ENCODE measurements around the gene SH3RF2.
"Not testable (repeated sequence)": the region's sequence is repeated elsewhere in the genome, so short reads cannot be mapped to it uniquely, and the experiment has no call there.

Gene SH3RF2

DNA sequence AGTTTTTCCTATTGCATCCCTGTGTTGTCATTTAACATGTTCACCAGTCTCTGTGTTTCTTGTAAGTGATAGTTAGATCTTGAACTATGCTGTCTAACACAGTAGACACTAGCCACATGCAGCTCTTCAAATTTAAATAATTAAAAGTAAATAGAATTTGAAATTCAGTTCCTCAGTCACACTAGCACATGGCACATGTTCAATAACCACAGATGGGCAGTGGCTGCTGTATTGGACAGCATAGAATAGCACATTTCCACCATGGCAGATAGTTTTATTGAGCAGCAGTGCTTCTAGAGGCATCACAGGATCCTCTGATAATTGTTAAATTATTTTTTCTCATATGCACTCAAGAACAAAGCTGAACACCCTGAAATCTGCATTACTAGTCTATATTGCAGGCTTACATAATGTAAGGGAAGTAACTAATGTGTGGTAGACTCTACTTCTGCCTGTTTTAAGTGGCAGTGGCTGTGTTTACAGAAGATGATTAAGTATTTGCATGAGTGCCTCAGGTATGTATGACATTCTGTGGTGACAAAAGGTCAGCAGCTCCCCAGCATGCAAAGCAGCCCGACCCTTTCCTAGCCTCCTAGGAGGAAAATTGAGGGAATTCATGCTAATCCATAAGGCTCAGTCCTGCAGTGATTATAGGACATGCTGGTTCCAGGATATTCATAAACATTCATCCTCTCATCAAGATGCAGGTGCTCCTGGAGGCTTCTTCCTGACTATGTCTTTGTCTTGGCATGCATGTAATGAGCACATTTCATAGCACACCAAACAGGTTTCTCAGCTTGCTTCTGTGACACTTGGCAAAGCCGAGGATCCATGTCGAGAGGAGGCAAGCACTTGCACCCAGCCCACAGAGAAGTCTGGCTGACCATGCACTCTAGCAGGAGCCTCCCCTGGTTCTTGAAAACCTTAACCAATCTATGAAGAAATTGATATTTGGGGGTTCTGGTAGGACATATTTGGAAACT, 45.5 kb downstream of the SH3RF2 start:
- no peak for DNase-seq

DNA sequence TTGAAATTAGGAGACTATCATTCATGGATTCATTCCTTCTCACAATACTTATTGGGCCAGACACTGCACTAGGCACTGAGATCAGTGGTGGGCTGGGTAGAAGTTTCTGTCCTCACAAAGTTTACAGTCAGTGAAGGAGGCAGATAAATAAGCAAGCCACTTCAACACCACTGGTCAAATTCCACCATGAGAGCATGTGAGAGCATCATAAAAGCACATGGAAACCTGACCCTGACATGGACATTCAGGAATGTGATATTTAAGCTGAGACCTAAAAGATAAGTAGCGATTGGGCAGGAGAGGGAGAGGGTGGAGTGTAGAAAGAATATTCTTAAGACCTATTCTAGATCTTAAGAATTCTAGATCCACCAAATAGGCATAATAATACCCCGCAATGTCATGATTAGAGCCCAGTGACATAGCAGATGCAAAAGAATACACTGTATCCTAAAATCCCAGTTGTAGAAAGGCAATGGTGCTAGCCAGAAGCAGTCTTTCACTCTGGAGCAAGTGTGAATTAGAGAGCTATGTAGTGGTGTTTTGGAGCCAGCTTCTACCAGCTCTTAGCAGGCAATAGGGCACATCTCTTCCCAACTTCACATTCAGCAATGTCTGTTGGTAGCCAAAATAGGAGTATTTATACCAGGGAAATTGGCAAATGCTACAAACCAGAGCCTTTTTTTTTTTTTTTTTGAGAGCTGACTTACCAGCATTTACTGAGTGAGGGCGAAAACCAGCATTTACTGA, 46.4 kb downstream of the SH3RF2 start:
- no peak for DNase-seq

DNA sequence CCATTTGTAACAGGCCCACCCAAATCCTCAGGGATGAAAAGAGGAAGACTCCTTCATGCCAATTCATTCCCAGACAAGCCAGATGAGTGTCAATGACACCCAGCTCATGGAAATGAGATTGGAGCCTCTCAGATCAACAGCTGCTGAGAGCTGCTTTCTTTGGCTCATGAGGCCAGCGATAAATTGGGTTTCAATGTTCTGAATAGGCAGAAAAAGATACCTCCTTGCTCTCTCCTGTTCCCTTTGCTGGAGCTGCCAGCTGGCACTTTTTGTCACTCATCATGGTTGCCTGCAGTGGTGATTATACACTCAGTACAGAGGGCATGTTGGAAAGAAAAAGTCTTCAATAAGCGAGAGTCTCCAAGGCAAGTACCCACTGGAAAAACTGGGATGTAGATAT, 47.1 kb downstream of the SH3RF2 start:
- no peak for DNase-seq

DNA sequence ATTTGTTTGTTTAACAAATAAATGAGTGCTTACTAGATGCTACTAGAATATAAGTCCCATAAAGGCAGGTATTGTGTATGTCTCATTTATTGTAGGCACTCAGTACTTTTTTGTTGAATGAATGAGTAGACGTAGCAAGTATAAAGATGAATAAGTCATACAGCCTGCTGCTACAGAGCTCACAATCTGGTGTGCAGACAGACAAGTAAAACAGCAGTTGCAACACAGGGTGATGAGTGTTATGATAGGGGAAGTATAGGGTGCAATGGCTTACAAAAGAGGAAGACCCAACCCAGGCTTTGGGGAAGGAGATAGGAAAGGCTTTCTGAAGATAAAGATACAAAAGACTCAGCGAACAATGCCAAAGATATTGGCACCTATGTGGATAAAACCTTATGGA, 47.7 kb downstream of the SH3RF2 start:
- no peak for DNase-seq

DNA sequence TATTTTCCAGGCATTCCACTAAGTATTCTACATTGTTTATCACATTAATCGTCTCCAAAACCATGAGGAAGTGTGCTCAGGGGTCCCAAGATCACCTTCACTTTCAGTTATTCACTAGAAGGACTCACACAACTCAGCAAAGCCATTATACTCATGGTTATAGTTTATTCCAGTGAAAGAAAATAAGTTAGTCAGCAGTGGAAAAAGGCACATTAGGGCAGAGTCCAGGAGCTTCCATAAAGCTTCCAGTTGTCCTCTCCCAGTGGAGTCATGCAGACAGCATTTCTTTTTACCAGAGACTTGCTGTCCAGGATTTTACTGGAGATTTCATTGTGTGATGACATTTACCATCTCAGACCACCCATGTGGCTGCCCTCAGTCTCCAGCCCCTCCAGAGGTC, 51.5 kb downstream of the SH3RF2 start:
- no peak for DNase-seq

DNA sequence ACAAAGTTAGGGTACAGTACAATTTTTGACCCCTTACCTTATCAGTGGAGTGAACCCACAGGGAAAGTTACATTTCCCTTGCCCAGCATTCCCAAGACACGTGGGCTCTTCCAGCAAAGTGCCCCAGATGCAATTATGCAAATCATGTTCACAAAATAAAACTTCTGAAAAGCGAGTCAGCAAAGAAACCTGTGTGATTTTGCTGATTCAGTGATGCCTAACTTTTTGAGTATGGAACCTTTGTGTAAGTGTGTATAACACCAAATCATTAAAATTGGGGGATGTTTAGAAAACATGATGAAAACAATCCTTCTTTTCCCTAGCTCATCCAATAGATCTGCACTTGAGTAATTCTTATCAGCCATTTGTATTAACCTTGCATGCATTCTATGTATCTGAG, 52.6 kb downstream of the SH3RF2 start:
- no peak for DNase-seq

DNA sequence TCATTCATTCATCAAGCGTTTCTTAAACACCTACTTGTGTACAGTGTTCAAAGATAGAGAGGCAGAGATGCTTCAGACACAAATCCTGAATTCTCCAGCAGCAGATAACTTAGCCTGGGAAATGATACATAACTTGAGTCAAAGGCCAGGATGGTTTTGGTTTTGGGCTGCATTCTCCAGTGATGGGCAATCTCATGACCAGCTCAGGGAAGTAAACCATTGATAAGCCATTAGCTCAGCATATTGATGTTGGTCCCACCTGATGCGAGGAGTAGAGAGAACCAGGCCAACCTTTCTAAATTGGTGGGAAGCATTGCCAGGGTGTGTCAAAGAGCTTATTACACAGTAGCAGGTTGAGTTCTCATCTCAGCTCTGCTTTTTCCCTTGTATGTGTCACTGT, 53.0 kb downstream of the SH3RF2 start:
- no peak for DNase-seq

DNA sequence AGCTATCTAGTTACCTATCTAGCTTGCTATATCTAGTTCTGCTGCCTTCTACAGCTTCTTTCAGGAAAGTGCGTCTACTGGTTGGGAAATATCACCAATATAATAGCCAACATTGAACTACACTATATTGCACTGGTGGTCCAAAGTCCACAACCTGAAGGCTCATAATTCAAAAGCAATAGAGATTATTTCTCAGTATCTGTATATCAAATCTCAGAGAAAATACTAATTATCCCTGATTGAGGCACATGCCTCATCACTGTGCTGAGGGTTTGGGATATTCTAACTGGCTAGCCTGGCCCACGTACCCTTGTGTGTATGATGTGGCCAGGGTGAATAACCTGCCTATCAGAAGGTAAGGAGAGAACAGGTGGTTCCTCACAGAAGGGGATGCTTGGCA, 53.8 kb downstream of the SH3RF2 start:
- no peak for DNase-seq

DNA sequence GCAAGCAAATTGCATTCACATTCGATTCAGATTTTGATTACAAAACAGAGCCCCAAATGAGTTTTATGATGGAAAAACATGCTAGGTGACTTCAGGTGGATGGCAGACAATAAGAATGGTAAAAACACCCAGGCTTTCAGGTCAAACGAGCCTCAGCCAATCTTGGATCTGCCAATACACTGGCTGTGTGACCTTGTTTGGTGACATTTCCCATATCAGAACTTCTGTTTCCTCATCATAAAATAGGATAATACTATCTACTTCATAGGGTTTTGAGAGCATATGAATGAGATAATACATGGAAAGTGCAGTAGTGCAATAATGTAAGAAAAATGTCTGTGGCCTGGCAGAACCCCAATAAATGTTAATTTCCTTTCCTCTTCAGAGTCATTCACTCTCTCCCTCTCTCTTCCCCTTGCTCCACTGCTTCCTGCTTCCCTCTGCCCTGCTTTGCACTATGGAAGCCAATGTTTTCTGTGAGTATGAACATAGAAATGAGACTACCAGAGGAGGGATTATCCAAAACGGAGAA, 54.7 kb downstream of the SH3RF2 start:
- no peak for DNase-seq

DNA sequence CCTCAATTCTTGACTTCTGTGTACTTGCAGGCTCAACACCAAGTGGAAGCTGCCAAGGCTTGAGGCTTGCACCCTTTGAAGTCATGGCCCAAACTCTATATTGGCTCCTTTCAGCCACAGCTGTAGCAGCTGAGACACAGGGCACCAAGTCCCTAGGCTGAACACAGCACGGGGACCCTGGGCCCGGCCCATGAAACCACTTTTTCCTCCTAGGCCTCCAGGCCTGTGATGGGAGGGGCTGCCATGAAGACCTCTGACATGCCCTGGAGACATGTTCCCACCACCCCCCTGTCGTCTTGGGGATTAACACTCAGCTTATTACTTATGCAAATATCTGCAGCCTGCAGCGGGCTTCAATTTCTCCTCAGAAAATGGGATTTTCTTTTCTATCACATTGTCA, 57.2 kb downstream of the SH3RF2 start:
- not testable (repeated sequence) for DNase-seq

DNA sequence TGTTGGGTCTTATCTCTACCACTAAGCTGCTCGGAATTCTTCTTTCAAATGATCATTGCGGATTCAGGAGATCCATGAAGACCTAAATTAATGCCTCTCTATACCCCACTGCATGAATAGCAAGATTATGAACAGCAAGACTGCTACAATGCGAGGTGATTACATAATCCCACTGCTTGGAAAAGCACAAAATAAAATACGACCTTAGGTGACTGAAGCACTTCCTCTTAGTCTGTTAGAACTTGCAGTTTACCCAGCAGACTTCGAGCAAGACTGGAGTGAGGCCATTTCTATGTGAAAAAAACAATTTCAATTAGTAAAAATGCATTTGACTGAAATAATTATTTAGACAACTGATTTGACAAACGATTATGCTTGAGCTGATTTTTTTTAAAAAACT, 59.8 kb downstream of the SH3RF2 start:
- no peak for DNase-seq

DNA sequence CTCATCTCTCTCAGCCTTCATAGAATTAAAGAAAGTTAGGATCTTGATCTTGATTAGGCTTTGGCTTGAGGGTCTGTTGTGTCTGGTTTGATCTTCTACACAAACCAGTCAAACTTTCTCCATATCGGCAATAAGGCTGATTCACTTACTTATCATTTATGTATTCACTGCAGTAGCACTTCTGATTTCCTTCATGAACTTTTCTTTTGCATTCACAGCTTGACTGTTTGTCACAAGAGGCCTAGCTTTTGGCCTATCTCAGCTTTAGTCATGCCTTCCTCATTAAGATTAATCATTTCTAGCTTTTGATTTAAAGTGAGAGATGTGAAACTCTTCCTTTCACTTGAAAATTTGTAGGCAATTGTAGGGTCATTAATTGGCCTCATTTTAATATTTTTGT, 62.8 kb downstream of the SH3RF2 start:
- DNase-seq, result no peak

DNA sequence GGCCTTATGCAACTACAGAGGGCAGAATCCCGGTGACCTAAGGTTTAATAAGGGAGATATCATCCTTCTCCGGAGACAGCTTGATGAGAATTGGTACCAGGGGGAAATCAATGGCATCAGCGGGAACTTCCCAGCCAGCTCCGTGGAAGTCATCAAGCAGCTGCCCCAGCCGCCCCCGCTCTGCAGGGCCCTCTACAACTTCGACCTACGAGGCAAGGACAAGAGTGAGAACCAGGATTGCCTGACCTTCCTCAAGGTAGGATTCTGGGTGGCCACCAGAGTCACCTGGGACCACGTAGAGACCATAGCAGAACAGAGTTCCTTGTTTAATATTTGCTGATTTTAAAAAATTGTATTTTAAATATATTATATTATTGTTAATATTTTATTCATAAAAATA, 63.7 kb downstream of the SH3RF2 start:
- no peak for DNase-seq

DNA sequence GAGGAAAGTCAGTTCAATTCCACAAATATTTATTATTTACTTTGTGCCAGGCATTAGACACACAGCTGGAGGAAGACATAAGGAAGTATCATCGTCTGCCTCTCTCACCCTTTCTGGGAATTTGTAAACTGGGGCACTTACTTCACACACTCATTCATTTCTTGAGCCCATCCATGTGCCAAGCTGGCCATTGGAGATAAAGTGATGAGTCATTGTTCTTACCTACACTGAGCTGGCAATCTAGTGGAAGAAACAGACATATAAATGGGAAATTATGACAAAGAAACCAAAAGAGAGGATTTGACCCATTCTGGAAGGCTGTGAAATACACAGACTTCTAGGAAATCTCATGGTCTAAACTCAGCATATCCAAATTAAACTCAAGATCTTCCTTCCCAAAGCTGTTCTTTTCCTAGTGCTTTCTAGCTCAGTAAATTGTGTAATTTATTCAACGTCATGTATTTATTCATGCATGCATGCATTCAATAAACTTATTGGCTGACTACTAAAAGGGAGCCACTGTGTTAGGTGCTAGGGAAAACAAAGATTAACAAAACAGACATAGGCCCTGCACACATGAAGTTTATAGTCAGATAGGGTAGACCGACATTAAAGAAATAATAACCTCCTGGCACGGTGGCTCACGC, 65.3 kb downstream of the SH3RF2 start:
- DNase-seq, result no peak

DNA sequence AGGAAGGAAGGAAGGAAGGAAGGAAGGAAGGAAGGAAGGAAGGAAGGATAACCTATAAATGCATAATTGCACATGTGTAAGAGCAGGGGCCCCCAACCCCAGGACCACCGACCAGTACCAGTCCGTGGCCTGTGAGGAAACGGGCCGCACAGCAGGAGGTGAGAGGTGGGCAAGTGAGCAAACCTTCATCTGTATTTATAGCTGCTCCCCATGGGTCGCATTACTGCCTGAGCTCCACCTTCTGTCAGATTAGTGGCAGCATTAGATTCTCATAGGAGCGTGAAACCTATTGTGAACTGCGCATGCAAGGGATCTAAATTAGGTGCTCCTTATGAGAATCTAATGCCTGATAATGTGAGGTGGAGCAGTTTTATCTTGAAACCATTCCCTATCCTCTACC, 66.1 kb downstream of the SH3RF2 start:
- DNase-seq, result no peak

DNA sequence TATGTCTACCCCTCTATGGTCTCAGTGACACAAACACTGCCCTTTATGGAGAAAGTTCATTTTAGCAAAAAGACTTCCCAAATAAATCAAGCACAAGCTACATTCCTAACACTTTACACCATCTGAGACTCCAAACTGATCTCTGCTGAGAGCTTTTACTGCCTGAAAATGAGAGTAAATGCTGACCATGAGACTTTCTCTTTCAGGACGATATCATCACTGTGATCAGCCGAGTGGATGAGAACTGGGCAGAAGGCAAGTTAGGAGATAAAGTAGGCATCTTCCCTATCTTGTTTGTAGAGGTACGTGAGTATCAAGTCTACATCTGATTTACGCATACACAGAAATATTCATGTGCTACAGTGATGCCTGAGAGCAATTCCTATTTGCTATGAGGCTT, 67.5 kb downstream of the SH3RF2 start:
- no peak for DNase-seq

DNA sequence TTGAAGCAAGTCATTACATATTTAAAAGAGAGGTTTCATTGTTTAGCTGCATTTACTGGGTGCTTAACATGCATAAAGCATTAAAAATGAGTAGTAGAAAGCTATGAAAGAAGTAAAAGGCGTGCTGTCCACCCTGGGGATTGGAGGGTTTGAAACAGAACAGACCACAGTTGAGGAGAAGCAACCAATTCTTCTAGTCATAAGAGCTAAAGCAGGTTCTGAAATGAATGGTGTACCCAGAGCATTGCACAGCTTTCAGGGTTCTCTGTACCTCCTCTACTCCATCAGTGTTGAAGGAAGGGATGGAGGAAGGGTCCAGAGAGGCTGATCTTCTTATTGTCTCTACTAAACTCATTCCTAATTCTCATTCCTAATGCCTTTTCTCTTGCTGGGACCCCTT, 68.9 kb downstream of the SH3RF2 start:
- DNase-seq, result no peak

DNA sequence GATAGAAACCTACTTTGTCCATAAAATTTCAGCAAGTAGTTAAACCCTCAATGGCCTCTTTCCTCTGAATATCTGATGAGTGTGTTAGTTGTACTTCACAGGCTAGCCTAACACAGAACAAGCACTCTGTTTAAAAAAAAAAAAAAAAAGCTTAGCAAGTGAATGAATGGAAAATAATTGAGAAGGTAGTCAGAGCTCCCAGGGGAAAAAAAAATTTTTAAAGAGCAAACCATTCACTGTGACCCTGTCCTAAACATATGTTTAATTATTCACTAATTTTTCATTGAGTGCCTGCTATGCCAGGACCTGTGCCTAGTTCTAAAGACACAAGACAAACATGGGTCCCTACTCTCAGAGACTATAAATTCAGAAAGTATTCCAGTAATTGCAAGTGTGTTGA, 69.3 kb downstream of the SH3RF2 start:
- DNase-seq, result no peak

DNA sequence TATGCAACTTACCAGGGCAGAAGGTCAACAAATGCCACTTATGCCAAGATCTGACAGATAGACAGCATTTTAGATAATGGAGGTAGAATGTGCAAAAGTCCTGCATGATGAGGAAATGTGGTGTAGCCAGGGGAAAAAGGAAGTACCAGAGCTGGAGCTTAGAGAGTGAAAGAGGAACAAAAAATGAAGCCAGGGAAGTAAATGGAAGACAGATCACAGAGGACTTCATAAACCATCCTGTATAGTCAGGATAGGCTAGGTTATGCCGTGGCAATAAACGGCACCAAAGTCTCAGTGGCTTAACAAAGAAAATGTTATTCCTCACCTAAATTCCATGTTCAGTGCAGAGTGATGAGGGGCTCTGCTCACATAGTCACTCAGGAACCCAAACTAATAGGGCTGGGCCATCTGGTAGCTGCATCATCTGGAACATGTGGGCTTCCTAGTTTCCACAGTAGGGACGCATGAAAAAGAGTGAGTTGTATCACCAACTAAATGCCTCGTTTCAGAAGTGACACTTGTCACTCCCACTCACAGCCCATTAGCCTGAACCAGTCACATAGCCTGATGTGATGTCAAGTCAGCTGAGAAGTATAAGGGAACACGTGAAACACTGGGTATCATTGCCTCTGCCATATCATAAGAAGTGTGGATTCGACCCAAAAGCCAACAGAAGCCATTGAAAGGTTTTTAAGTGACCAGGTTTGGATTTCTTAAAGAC, 70.3 kb downstream of the SH3RF2 start:
- no peak for DNase-seq

DNA sequence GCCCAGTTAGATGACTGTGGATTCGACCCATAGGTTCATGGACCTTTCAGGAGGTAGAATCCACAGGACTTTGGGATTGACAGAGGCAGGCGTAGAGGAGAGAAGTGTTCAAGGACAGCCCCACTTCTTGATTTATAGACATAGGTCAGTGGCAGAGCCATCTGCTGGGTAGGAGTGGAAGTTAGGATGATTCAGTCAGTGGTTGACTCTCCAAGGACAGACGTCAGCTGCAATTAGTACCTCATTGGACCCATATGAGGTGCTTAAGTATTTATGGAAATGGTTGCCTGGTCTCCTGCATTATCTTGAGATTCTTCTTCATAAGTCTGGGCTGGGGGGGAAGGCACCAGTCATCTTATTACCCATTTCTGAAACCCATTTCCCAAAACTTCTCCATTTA, 70.9 kb downstream of the SH3RF2 start:
- no peak for DNase-seq

DNA sequence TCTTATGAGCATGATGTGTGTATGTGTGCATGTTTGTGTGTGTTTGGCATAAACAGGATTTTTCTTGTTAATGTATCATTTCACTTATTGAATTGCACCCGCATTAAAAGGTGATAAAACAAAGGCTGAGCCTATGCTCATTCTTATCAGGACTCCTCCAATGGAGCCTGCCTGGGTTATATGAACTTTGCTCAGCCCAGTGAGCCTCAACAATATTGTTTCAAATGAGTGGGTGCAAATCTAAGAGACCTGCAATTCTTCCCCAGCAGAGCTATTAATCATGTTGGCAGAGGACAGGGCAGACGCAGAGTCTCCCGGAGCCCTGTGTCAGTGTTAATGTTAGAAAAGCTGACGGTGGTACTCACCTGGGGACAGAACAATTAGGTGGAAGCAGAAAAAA, 71.6 kb downstream of the SH3RF2 start:
- no peak for DNase-seq

DNA sequence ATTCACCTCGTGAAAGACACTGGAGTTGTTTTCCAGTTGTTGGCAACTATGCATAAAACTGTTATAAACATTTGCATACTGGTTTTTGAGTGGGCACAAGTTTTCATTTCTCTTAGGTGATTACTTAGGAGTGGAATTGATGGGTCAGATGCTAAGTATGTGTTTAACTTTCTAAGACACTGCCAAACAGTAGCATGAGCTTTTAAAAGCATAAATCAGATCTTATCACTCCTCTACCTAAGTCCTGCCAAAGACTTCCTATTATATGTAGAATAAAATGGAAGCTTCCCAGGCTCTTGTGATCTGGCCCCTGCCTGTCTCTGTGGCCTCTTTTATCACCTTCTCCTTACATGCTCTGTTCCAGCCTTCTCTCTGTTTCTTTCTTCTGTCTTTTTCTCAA, 72.6 kb downstream of the SH3RF2 start:
- DNase-seq, result no peak

DNA sequence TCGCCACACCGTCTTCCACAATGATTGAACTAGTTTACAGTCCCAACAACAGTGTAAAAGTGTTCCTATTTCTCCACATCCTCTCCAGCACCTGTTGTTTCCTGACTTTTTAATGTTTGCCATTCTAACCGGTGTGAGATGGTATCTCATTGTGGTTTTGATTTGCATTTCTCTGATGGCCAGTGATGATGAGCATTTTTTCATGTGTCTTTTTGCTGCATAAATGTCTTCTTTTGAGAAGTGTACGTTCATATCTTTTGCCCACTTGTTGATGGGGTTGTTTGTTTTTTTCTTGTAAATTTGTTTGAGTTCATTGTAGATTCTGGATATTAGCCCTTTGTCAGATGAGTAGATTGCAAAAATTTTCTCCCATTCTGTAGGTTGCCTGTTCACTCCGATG, 74.1 kb downstream of the SH3RF2 start:
- DNase-seq, result not testable (repeated sequence)

Measured in activated naive CD4-positive, alpha-beta T cell treated with anti-CD3 and anti-CD28 coated beads, Interleukin-2, amount 50 U/mL, for 16 hours (primary cell).